ENCODE results near the gene PLPP2.

DNA sequence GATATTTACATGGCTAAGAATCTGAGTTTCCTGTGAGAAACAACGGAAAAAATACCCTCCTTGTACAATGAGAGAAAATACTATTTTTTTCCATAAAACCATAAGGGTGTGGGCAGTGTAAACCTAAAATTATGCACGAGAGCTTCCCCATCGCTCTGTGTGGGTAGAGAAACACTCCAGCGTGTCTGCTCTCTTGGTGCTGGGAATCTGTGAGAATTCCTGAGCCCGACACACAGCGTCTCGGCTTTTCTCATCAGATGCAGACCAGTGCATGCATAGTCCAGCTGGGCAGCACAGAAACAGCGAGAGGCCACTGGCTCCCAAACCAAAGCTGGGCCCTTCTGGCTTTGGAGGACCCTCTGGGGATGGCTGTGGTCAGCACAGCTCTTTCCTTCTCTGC, 12.0 kb downstream of the PLPP2 start:
- TF ChIP-seq SIN3A (IDR thresholded peaks at IDR 0.05; ENCODE audit: borderline replicate concordance, insufficient read depth, low read length): no peak
- TF ChIP-seq POLR2AphosphoS5 (IDR thresholded peaks at IDR 0.05; ENCODE audit: low read depth, low read length): no peak
